Glomerular visceral epithelial cell (primary cell): ENCODE data around the gene RUFY3.
"Not testable (repeated sequence)": the region's sequence is repeated elsewhere in the genome, so short reads cannot be mapped to it uniquely, and the experiment has no call there.

Source experiments
- DNase-seq: peaks from one replicate; pipeline ENCODE4 v3.0.0-alpha.2; 2016; ENCODE audit errors: extremely low spot score

The RUFY3 gene

GRCh38 chr4:70737409-70737808 lies 15.6 kb downstream of the RUFY3 start:
- DNase-seq: no peak

- no peak for DNase-seq
Measured at GRCh38 chr4:70739496-70740337, 18.0 kb downstream of the RUFY3 start.

- DNase-seq: no peak
Measured at GRCh38 chr4:70741867-70742658, 20.3 kb downstream of the RUFY3 start.

- no peak for DNase-seq
Measured at GRCh38 chr4:70743731-70744130, 22.0 kb downstream of the RUFY3 start.

- peak; percentile 30 for DNase-seq
Measured at GRCh38 chr4:70746179-70746839, 24.5 kb downstream of the RUFY3 start.

GRCh38 chr4:70747874-70748273 lies 26.1 kb downstream of the RUFY3 start:
- DNase-seq: no peak

GRCh38 chr4:70749313-70749712 lies 27.5 kb downstream of the RUFY3 start:
- peak; percentile 9 for DNase-seq

GRCh38 chr4:70752236-70752635 lies 30.5 kb downstream of the RUFY3 start:
- no peak for DNase-seq

GRCh38 chr4:70753630-70754029 lies 31.9 kb downstream of the RUFY3 start:
- DNase-seq: no peak

- no peak for DNase-seq
Measured at GRCh38 chr4:70754470-70754869, 32.7 kb downstream of the RUFY3 start.

GRCh38 chr4:70754990-70755688 lies 33.4 kb downstream of the RUFY3 start:
- no peak for DNase-seq

GRCh38 chr4:70759126-70759525 lies 37.4 kb downstream of the RUFY3 start:
- no peak for DNase-seq

- DNase-seq: no peak
Measured at GRCh38 chr4:70759627-70760026, 37.9 kb downstream of the RUFY3 start.

GRCh38 chr4:70760662-70761061 lies 38.9 kb downstream of the RUFY3 start:
- DNase-seq: no peak

- no peak for DNase-seq
Measured at GRCh38 chr4:70761276-70761816, 39.6 kb downstream of the RUFY3 start.

GRCh38 chr4:70765368-70765767 lies 43.6 kb downstream of the RUFY3 start:
- DNase-seq: no peak

GRCh38 chr4:70768301-70768948 lies 46.7 kb downstream of the RUFY3 start:
- DNase-seq: no peak

- not testable (repeated sequence) for DNase-seq
Measured at GRCh38 chr4:70769396-70769795, 47.6 kb downstream of the RUFY3 start.

- no peak for DNase-seq
Measured at GRCh38 chr4:70772929-70773555, 51.3 kb downstream of the RUFY3 start.

GRCh38 chr4:70778888-70779422 lies 57.2 kb downstream of the RUFY3 start:
- no peak for DNase-seq
